ENCODE data around the gene NMNAT1.

DNA sequence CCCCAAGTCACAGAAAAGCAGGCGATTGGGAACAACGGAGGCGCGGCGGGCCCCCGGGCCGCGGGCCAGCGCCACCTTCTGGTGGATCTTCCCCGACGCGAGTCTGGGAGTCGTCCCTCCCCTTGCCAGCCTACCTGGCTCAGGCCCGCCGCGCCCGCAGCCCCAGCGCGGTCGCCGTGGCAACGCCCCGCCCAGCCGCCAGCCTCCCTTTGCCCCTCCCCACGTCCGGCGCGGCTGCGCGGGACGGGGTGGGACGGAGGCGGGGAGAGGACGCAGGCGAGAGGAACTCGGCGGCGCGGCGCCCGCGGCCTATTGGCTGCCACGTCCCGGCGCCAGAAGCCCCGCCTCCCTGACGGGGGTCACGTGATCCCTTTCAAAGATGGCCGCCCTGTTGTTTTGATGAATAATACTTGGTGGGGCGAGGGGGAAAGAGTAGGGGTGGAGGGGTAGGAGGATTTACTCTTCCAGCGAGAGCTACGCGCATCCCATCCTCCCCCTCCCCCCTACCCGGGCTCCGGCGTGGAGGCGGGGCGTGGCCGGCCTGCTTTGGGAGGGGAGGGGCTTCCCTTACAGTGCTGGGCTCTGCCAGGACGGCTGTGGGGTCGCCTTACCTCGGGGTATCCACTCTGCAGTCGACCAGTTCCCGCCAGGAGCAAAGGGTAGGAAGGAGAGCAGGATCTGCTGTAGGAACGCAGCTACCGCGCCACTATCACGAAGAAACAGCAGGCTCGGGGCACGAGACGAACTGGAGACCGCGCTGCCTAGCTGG is 89.5 kb downstream of the NMNAT1 start, which contains the start of gene UBE4B:
- no peak for TF ChIP-seq EP300 (IDR thresholded peaks at IDR 0.05)
- peak; percentile 72 to 94 for TF ChIP-seq CTCF (IDR thresholded peaks at IDR 0.05)
- TF ChIP-seq POLR2A (IDR thresholded peaks at IDR 0.05): no peak

Data from suprapubic skin (tissue), 3 donors.